HG03280 (cell line): ENCODE data around the gene HOXC9.

Experiments
- ATAC-seq: cut with Tn5 transposase; IDR thresholded peaks from one replicate; pipeline ENCODE4 v1.9.1; 2021; ENCODE audit warnings: mild to moderate bottlenecking, moderate library complexity; ENCODE audit not compliant: unreplicated experiment

The HOXC9 gene

GRCh38 chr12:54049108-54049507 lies 49.1 kb downstream of the HOXC9 start:
- ATAC-seq: no peak

DNA sequence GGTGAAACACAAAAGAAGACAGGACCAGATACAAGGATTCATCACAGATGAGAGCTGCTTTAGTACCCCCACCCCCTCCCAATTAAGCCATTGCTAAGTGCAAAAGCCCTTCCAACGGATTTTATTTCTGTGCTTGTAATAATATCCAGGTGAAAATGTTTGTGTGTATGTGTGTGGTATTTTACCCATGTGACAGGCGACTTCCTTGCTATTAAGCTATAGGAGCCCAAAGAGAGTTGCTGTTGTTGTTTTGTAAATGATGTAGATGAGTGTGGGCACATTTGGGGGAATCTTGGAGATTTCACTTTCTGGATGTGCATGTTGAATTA lies 50.5 kb downstream of the HOXC9 start:
- no peak for ATAC-seq

- no peak for ATAC-seq
Observed at GRCh38 chr12:54051026-54051842, 51.3 kb downstream of the HOXC9 start.

DNA sequence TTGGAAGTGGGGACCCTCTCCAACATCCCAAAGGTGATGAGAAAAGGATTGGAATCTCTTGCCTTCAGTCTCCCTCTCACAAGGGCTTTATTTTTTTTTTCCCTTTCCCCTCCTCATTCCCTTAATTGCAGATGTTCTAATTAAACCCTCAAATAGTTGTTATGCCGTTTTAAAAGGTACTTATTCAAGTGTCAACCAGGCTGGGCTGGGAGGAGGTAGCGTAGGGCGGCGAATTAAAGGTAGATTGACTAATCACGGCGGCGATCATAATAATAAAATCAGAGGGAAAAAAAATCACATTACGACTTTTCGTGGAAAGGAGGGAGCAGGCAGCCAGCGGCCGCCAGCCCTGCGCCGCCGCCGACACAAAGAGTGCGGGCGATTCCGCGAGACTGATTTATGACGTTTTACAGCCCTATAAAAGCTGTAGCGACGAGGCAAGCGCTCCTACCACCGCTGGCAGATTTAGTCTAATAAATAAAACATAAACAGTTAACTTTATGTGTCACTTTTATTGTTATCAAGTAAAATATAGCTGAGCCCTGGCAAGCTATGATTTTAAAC lies 52.0 kb downstream of the HOXC9 start:
- ATAC-seq: no peak

DNA sequence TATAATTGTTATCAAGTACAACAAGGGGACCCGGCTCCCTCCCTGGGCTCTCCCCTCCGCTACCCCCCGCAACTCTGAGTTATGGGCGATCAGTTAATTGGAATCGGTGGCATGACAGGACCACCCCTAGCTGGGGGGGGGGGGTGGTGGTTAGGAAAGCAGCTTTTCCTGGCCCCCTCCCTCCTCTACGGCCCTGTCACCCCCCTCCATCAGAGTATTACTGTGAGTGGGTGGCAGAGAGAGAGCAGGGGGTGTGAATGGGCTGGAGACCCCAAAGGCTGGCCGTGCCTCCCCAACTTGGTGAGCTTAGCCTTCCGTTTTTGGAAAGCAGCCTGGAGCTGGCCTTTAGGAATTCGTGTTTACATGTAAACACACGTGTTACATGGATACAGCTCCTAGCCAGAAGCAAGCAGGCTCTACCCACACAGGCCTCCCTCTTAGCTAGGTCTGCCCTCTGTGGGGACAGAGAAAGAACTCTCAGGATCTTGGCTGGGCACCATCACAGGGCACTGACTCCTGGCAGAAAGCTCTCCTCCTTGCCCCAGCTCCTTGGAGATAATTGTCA lies 52.6 kb downstream of the HOXC9 start:
- ATAC-seq: no peak
